Activated CD8-positive, alpha-beta memory T cell treated with anti-CD3 and anti-CD28 coated beads, Interleukin-2, amount 50 U/mL, for 48 hours (primary cell): ENCODE measurements around the gene MAFF.

Source experiments
- DNase-seq: peaks from one replicate; pipeline ENCODE4 v3.0.0-alpha.2; 2020

Gene MAFF

DNA sequence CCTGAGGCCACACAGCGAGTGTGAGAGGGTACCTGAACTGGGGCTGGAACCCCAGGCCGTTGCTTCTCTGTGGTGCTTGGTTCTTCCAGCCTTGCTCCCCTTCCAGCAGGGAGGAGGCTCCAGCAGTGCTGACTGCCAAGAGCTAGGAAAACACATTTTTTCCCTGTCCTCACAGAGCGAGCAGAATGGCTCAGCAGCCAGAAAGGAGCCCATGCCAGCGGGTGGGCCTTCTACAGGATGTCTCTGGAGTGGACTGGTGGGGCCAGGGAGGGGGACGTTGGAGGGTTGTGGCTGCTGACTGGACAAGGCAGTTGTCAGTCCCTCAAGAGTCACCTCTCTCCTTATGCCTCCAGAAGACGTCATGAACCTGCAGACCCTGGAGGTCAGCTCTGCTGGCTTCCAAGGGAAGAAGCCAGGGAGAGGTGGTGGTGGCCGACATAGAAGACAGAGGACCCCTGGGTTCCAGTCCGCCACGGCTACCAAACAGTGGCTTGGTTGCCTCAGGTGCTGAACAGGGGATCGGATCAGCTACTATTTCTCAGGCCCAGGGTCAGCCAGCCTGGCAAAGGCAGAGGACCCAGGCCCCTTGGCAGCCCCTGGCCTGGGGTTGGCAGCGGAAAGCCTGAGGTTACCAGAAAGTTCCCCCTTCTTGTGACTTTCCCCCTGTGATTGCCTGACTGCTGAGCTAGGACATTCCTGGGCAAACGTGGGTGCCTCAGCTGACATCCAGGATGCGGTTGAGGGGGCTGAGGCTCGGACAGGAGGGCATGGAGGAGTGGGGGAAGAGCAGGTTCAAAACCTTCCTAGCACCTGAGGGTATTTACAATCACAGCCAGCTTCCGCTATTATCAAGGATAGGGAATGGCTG, 3.7 kb downstream of the MAFF start:
- no peak for DNase-seq

DNA sequence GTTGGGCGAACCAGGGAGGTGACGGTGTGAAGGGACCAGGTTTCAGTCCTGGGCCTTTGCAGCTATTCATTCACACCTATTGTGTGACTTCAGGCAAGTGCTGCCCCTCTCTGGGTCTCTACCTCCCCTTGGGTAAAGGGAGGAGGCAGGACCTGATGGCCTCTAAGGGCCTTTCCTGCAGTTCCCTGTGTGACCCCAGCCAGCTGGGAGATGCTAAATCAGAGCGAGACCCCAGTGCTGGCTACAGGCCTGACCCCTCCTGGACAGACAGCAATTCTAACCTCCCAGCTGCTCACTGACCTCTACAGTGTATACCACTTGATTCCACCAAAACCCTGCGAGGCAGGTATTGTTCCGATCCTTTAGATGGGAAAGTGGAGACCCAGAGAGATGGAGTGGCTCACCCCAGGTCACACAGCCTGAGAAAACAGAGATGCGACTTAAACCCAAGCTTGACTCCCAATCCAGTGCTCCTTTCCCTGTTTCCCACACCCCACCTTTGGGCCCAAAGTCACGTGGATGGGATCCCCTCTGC, 6.2 kb downstream of the MAFF start:
- no peak for DNase-seq

DNA sequence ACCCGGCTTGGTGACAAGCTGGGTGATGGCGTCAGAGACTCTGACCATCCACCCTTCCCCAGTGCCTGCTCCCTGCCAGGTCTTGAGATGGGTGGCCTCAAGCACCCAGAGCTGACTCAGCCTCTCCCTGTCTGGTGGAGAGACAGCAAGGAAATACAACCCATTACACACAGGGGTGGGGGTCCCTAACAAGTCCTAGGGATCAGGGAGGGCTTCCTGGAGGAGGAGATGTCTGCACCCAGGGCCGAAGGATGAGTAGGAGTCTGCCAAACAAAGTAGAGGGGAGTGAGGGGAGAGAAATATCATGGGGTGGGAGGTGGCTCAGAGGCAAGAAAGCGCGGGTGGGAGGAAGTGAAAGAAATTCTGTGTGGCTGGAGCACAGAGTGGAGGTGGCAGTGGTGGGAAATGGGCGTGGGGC, 6.8 kb downstream of the MAFF start:
- DNase-seq: no peak

DNA sequence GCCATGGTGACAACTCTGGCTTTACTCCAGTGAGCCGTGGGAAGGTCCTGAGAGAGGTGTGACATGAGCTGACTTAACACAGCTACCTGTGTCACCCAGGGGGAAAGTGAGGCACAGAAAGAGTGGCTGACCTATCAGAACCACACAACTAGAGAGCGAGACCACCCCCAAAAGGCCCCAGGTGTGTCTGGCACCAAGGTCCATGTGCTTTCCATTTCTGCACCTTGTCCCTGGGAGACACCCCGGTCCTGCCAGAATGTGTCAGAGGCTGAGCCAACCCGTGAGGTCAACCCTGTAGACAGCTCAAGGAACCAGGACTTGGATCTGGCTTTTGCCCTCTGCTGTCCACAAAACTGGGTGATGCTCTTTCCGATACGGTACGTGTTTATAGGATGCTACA, 9.8 kb downstream of the MAFF start:
- no peak for DNase-seq

DNA sequence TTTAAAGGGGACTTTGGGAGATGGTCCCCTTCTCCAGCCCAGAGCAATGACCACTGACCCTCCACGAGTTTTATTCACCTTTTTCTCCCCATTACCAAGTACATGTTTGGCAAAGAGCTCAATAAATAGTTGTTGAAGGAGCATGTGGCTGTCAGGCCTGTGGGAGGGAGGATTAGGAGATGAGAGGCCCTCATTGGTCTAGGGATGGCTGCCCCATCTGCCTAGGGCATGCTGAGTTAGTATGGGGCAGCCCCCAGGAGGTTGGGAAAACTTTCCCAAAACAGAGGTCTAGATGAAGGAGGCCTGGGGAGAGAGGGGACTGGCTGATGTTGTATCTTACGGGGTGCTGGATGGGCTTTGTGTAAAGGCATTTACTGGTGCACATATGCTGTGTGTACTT, 10.6 kb downstream of the MAFF start:
- no peak for DNase-seq

DNA sequence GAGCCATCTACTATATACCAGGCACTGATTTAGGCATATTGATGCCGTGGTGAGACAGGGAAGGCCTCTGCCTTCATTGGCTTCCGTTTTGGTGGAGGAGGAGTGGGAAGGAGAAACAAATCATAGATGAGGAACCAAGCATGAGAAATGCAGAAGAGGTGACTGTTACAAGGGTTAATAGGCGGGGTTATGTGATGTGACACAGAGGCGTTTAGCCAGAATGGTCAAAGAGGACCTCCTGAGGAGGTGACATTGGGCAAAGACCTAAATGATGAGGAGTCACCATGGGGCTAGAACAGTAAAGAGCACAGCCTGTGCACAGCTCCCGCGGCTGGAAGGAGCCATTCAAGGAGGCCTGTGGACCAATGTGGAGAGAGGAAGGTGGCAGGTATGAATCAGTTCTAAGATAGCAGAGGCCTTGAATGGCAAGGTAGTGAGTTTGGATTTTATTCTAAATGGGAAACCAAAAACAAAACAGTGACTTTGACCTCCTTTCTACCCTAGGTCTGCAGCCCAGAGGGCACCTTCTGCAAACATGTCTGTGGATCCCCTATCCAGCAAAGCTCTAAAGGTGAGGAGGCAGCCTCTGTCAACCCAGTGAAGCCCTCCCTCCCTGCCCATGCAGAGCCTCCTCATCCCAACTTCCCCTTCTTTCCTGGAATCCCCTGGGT, 11.7 kb downstream of the MAFF start:
- DNase-seq: no peak

DNA sequence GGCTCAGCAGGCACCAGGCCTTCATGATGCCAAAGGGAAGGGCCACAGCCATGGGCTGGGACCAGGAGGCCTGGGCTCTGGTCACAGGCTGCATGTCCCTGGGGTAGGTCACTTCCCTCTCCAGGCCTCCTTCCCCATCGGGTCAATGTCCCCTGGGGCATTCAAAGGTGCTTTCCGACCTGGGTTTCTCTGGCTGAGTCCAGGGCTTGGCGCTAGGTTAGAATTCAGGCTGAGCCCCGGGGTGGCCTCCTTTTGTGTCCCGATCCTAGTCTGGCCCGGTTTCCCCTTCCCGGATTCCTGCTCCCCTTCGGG, 12.2 kb downstream of the MAFF start:
- DNase-seq: no peak

DNA sequence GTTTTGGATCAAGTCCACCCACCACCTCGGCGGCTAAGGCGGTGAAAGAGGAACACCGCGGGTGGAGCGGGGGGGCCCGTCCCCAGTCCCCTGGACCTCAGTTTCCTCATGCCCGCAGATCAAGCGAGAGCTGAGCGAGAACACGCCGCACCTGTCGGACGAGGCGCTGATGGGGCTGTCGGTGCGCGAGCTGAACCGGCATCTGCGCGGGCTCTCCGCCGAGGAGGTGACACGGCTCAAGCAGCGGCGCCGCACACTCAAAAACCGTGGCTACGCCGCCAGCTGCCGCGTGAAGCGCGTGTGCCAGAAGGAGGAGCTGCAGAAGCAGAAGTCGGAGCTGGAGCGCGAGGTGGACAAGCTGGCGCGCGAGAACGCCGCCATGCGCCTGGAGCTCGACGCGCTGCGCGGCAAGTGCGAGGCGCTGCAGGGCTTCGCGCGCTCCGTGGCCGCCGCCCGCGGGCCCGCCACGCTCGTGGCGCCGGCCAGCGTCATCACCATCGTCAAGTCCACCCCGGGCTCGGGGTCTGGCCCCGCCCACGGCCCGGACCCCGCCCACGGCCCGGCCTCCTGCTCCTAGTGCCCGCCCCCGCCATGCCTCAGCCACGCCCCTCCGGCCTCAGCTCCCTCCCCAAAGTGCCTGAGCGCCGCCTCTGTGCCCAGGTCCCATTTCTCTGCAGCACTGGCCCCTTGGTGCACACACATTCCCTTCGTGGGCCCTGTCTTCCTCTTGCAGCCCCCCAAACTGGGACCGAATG, 12.7 kb downstream of the MAFF start:
- peak; percentile 80 for DNase-seq

DNA sequence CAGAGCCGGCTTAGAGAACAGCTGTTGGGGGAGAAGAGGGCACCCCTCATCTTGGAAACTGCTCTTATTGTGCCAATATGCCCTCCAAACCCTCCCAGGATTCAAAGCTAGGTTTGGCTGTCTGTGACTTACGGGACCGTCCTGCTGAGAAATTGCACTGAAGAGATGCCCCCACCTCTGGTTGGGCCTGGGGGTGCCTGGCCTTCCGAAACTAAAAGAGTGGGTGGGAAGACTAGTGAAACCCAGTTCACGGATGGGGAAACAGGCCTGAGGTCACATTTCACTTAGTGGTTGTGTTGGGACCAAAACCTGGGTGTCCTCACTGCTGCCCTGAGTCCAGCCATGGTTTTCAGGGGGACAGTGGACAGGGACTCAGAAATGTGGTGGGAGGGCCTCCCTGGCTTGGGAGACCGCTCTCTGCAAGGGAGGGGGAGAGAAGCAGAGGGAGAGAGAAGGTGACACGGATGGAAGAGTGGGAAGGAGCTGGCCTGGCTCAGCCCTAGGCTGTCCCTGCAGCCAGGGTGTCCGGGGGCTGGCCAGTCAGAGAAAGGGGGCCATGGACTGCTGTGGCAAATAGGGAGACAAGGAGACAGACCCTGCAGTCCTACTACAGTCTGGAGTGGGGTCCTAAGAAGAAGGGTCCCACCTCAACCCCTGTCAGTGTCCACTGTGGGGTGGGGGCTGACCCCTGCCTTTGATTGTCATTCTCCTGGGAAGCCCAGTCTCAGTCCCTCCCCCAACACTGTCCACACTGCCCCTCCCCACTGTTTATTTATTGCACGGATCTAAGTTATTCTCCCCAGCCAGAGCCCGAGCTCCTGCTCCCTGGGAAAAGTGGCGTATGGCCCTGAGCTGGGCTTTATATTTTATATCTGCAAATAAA, 13.6 kb downstream of the MAFF start:
- no peak for DNase-seq

DNA sequence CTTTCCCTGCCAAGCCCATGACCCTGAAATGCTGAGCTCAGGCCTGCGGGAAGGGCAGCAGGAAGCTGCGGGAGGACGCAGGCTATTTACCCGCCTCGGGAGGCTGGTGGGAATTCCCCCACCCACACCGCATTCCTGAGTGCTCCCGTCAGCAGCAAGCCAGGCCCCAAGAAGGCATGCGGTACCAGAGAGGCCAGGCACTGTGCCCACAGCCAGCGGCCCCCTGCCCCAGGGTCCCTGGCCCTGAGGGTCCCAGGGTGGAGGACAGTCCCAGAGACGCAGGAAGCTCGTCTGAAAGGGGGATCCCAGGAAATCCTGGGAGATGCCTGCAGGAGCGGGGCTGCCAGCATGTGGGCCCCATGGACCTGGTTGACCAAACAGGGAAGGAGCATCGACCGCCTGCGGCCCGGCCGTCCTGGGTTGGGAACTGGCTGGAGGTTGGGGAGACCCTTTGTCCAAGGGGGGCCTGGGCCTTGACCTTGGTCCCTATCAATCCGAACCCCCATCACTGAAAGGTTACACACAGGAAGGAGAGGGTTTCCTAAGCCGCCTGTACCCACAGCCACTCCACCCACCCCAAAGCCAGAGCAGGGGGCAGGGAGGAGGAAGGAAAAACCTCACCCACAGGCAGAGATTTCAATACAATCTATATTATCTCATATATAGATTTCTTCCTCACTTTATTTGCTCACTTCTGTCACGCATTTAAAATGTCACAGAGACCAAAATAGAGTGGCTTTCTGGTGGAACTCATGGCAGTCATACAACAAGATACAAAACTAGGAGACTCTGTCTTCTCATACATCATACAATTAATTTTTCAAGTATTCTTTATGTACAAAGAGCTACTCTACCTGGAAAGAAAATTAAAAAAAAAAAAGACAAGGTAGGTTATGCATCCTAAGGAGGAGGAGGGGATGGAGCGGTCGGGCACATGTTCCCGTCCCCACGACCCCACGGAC, 17.1 kb downstream of the MAFF start:
- no peak for DNase-seq

DNA sequence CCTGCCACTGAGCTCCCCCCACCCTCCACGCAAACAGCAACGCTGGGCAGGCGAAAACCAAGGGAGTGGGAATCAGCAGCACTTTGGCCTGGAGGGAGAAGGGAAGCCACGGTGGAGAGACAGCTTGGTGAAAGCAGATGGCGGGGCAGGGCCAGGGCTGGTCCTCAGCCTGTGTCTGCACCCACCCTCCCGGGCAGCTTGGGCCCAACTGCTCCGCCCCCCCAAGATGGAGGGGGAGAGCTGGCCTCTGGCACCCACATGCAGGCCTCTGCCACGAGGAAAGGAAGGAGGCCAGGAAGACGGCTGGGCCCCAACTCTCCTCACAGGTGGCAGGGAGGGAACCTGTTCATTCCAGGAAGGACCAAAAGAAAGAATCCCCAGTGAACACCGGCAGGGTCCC, 17.8 kb downstream of the MAFF start:
- DNase-seq: no peak

DNA sequence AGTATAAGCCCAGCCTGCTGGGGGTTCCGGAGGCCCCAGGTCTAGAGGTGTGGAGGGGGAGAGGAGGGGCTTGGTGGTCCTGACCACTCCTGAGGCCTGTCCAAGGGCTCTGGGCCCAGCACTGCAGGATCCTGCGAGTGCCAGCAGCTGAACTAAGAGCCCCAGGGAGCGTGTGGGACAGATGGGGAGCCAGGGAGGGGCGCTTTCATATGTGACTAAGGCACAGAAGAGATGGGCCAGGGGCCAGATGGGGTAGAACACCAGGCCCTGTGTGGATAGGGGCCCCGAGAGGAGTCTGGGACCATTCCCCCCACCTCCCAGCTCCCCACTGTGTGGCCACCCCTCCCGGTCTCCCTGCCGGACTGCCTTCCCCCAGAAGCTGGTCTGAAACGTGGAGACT, 18.4 kb downstream of the MAFF start:
- no peak for DNase-seq

DNA sequence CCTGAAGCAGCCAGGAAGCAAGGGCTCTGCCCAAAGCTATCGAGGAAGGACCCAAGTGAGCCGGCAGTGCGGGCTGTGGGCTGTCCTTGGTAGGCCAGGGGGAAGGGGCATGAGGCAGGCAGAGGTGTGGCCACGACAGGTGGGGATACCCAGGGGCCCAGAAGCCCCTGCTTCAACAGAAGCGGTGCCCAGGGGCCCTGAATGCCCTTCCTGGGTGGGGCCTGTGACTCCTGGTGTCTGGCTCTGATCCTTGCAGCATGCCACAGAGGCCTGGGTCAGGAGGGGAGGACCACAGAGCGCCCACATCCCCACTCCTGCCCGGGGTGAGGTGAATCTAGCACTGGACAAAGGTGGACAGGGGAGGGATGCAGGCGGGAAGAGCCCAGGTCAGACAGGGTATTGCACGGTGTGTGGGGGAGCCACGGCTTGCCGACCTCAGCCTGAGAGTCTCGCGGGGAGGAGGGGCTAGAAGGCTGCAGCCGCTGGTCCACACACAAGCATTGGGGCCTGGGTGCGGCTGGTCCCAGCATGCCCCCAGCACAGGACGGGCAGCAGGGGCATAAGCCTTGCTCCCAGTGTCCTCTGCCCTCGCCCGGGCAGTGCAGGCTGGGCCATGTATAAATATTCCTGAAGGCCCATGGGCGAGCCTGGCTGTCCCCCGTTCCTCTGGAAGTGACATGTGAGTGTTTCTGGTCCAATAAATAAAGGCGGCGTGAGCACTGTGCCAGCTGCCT, 19.0 kb downstream of the MAFF start:
- DNase-seq: no peak

DNA sequence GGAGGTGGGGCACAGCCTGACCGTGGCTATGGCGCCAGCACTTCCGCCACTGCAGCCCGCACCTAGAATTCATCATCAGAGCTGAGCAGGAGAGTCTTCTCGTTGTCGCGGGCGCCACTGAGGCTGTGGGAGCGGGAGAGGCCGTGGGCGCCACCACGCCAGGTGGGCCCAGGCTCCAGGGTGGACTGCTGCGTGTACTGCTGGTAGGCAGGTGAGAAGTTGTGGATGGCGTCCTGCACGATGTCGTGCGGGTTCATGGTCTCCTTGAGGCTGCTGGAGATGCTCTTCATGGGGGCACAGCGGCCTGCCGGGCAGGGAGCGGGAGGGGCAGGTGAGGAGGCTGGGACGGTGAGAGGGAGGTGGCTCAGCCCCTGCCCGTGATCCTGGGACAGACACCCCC, 19.6 kb downstream of the MAFF start:
- DNase-seq: no peak

DNA sequence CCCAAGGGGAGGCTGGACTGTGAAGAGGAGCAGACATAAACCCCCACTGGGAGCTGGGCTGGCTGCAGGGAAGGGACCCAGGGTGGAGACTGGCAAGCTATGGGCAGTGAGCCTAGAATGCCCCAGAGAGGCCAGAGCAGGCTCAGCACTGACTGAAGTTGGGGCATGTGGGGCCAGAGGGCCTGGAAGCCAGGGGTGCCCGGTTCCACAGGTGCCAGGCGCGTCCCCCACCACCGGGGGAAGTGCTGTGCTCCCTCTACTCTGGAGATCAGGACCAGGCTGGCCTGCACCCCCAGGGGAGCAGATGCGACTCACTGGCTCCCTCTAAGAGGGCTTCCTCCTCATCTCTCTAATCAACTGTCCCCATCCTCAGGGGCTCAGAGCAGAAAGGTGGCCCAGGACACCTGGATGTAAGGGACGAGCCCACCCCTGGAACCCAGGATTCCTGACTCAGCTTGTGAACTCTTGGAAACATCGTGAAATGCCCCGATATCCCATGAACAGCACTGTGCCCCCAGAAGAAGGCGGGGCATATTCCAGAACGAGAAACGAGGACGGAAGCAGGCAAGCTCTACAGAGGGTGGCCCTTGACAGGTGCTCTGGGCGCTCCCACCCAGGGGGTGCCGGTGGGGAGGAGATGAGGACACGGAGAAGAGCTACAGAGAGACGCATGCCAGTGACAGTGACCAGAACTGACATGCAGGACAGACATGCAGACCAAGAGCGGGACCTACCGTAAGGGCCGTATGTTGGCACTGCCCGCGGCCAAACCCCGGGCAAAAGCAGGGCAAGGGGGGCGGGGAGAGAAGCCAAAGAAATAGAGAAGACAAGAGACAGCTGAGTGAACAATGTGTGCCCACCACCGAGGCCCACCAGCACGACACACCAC, 20.4 kb downstream of the MAFF start:
- DNase-seq: no peak

DNA sequence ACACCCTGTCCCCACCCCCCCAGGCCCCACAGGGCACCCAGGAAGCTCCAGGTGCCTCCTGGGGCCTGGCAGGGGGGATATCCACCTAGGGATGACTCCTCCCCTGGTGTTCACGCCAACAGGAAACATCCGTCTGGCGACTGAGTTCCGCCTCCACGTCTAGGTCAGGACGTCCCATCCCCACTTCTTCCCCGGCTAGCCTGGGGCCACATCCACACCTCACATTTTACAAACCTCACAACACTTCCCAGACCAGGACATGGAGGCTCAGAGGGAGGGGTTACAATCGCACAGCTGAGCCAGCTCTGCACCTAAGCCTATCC, 21.0 kb downstream of the MAFF start:
- DNase-seq: no peak

DNA sequence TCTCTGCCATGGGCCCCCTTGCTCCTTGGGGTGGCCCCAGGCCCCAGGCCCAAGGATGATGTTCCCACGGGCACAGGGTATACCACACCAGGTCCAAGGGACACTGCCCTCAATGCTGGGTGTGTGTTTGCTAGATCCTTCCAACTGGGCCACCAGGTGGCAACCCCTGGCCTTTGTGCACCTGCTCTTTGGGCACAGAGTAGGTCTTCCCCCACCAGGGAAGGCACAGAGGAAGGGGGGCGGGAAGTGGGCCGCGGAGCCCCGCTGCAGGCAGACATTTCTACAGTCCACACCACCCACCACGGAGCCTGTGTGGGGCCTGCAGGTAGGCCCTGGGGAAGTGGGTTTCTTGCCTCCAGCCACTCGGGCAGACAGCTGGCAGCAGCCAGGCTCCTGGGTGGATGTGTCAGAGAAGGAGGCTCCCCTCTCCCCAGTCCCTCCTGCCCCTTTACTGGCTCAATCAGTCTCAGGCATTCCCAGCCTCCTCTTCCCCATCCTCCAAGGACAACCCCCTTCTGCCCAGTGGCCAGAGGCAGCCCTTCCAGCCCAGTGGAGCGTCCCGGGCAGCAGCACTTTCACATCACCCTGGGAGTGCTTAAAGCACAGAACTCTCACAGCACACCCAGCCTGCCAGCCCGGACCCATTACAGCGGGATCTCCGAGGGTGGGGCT, 21.6 kb downstream of the MAFF start:
- DNase-seq: no peak

DNA sequence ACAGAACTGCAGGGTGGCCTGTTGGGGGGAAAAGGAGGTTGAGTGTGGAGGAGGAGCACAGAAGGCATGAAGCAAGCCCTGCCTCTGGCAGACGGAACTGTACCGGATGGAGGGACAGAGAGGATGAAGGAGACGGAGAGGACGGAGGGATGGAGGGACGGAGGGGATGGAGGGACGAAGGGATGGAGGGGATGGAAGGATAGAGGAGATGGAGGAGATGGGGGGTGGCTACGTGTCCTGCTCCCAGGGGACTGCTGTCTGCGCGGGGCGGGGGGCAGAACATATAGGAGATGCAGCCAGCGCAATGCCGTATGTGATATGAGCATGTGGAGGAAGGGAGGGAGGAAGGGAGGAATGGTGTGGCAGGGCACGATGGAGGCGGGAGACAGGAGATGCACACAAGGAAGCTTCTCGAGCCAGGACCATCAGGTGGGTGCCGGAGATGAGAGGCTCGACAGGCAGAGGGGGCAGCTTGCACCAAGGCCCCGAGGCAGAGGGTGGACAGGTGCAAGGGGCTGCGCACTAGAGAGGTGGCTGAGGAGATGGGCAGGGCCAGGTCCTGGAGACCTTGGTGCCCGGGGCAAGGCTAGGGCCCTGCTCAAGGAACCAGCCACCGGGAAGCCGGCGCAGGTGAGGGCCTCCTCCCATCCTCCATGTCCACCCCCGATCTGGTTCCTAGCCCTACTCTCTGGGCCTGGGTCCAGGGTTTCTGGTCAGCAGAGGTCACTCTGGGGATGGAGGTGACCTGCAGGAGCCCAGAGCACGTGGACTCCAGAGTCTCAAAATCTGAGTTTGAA, 25.3 kb downstream of the MAFF start:
- DNase-seq: no peak
